ENCODE measurements around the gene GPR132.

GRCh38 chr14:105022276-105022670 is 43.0 kb downstream of the GPR132 start:
- TF ChIP-seq POLR2A (IDR thresholded peaks at IDR 0.05; ENCODE audit: low read depth, low read length) = no peak
- no peak for TF ChIP-seq GATA2 (IDR thresholded peaks at IDR 0.05; ENCODE audit: insufficient read depth, insufficient read length, low read depth, low read length)
- TF ChIP-seq, protein P1, sequence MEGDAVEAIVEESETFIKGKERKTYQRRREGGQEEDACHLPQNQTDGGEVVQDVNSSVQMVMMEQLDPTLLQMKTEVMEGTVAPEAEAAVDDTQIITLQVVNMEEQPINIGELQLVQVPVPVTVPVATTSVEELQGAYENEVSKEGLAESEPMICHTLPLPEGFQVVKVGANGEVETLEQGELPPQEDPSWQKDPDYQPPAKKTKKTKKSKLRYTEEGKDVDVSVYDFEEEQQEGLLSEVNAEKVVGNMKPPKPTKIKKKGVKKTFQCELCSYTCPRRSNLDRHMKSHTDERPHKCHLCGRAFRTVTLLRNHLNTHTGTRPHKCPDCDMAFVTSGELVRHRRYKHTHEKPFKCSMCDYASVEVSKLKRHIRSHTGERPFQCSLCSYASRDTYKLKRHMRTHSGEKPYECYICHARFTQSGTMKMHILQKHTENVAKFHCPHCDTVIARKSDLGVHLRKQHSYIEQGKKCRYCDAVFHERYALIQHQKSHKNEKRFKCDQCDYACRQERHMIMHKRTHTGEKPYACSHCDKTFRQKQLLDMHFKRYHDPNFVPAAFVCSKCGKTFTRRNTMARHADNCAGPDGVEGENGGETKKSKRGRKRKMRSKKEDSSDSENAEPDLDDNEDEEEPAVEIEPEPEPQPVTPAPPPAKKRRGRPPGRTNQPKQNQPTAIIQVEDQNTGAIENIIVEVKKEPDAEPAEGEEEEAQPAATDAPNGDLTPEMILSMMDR (IDR thresholded peaks at IDR 0.05; ENCODE audit: extremely low read depth in 1 of 2, insufficient read depth in 1 of 2, low read depth in 1 of 2, low read length in 2 of 2) = no peak
- TF ChIP-seq POLR2AphosphoS5 (IDR thresholded peaks at IDR 0.05; ENCODE audit: insufficient read depth, low read depth, low read length) = no peak
- TF ChIP-seq EZH2 (IDR thresholded peaks at IDR 0.05; ENCODE audit: borderline replicate concordance, low read depth, low read length, severe bottlenecking) = no peak
- TF ChIP-seq, protein P2, sequence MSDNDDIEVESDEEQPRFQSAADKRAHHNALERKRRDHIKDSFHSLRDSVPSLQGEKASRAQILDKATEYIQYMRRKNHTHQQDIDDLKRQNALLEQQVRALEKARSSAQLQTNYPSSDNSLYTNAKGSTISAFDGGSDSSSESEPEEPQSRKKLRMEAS (IDR thresholded peaks at IDR 0.05; ENCODE audit: insufficient read depth, insufficient read length) = no peak
- no peak for TF ChIP-seq MYC (IDR thresholded peaks at IDR 0.05; ENCODE audit: low read depth, low read length)
- TF ChIP-seq FOS (IDR thresholded peaks at IDR 0.05; ENCODE audit: borderline replicate concordance, insufficient read depth, low read length) = no peak
- TF ChIP-seq JUN (IDR thresholded peaks at IDR 0.05; ENCODE audit: borderline replicate concordance, insufficient read depth, insufficient read length, low read depth) = no peak
